Measurements from ENCODE around the gene EIF2S2. TPM values are rescaled to one million over a fixed set of nuclear protein-coding genes. Genes with fewer than 3 reads are reported as not detected.

The EIF2S2 gene
- total and polyA plus RNA-seq, 4 donors, result 30.8 to 37.9 (median 31.5) TPM

DNA sequence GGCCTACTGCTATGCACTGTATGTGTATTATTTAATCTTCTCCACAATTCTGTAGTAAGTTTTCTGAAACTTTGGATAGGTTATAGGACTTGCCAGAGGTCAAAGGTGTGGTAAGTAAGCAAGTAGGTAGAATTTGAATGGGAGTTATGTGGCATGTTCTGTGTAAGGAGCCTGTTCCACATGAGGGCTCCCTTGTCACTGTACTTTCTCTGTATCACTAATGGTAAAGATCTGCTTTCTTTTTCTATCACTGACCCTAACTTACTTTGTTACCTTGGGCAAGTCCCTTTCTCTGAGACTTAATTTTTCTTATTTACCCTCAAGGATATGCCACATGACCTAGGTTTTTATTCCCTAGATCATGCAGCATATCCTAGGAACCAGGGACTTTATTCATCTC lies 50.3 kb downstream of the EIF2S2 start:
- no peak overlapping the region for H3K9ac ChIP-seq (ENCODE audit: low read depth in 1 of 2, low read length in 2 of 2)
- DNase-seq (ENCODE audit: low spot score), result no peak
- no peaks in the 10 kb centered on the region for H3K9me3 ChIP-seq (ENCODE audit: control insufficient read depth in 4 of 4, low read length in 3 of 4)
- TF ChIP-seq HNF4G (IDR thresholded peaks at IDR 0.05), result no peak
- no peaks in the 10 kb centered on the region for H3K4me1 ChIP-seq (ENCODE audit: control insufficient read depth in 4 of 4, insufficient read depth in 4 of 4, low read length in 3 of 4)
- no peak overlapping the region for H3K4me3 ChIP-seq (ENCODE audit: low read depth in 1 of 3, low read length in 3 of 3)
- H3K27ac ChIP-seq (ENCODE audit: low read depth in 1 of 2, low read length in 2 of 2), result no peak overlapping the region
- H3K27me3 ChIP-seq (ENCODE audit: control insufficient read depth in 4 of 4, insufficient read depth in 4 of 4, low read length in 3 of 4), result no peaks in the 10 kb centered on the region
- no peaks in the 10 kb centered on the region for H3K36me3 ChIP-seq (ENCODE audit: control insufficient read depth in 4 of 4, insufficient read depth in 3 of 4, low read depth in 1 of 4, low read length in 3 of 4)

DNA sequence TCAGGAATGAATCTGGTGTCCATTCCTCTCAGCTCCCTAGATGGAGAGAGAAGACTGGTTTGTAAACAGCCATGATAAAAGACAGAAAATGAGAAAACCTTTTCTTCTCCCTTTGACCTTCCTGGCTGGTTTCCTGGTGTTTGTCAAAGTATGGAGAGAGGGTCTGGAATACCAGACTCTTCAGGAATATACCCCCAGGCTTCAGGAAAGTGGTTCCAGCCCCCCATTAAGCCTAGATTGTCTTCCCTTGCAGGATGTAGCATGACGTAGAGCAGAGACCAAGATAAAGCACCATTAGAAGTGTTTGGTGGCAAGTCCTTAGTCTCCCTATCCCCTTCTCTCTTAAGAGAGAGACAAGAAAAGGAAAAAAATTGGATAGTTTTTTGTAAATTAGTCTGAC lies 51.1 kb downstream of the EIF2S2 start:
- TF ChIP-seq FOXA2 (IDR thresholded peaks at IDR 0.05) (no peak), FOXA1 (IDR thresholded peaks at IDR 0.05) (no peak), GABPA (IDR thresholded peaks at IDR 0.05 in 1 of 2, conservative IDR thresholded peaks at IDR 0.05 in 1 of 2) (no peak), RXRA (IDR thresholded peaks at IDR 0.05) (no peak), YY1 (IDR thresholded peaks at IDR 0.05) (no peak), JUND (IDR thresholded peaks at IDR 0.05) (no peak), NR2F2 (IDR thresholded peaks at IDR 0.05) (no peak), TAF1 (conservative IDR thresholded peaks at IDR 0.05) (no peak), RAD21 (IDR thresholded peaks at IDR 0.05) (no peak), EGR1 (IDR thresholded peaks at IDR 0.05; ENCODE audit: low read depth in 2 of 2) (no peak), HNF4G (IDR thresholded peaks at IDR 0.05) (no peak), SP1 (IDR thresholded peaks at IDR 0.05) (no peak), HNF4A (conservative IDR thresholded peaks at IDR 0.05) (no peak)
- TF ChIP-seq, protein P1, sequence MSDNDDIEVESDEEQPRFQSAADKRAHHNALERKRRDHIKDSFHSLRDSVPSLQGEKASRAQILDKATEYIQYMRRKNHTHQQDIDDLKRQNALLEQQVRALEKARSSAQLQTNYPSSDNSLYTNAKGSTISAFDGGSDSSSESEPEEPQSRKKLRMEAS (IDR thresholded peaks at IDR 0.05), result no peak
- TF ChIP-seq, protein P2, sequence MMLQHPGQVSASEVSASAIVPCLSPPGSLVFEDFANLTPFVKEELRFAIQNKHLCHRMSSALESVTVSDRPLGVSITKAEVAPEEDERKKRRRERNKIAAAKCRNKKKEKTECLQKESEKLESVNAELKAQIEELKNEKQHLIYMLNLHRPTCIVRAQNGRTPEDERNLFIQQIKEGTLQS (IDR thresholded peaks at IDR 0.05), result no peak
- TF ChIP-seq, protein P3, sequence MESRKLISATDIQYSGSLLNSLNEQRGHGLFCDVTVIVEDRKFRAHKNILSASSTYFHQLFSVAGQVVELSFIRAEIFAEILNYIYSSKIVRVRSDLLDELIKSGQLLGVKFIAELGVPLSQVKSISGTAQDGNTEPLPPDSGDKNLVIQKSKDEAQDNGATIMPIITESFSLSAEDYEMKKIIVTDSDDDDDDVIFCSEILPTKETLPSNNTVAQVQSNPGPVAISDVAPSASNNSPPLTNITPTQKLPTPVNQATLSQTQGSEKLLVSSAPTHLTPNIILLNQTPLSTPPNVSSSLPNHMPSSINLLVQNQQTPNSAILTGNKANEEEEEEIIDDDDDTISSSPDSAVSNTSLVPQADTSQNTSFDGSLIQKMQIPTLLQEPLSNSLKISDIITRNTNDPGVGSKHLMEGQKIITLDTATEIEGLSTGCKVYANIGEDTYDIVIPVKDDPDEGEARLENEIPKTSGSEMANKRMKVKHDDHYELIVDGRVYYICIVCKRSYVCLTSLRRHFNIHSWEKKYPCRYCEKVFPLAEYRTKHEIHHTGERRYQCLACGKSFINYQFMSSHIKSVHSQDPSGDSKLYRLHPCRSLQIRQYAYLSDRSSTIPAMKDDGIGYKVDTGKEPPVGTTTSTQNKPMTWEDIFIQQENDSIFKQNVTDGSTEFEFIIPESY (IDR thresholded peaks at IDR 0.05), result no peak
- TF ChIP-seq, protein P4, sequence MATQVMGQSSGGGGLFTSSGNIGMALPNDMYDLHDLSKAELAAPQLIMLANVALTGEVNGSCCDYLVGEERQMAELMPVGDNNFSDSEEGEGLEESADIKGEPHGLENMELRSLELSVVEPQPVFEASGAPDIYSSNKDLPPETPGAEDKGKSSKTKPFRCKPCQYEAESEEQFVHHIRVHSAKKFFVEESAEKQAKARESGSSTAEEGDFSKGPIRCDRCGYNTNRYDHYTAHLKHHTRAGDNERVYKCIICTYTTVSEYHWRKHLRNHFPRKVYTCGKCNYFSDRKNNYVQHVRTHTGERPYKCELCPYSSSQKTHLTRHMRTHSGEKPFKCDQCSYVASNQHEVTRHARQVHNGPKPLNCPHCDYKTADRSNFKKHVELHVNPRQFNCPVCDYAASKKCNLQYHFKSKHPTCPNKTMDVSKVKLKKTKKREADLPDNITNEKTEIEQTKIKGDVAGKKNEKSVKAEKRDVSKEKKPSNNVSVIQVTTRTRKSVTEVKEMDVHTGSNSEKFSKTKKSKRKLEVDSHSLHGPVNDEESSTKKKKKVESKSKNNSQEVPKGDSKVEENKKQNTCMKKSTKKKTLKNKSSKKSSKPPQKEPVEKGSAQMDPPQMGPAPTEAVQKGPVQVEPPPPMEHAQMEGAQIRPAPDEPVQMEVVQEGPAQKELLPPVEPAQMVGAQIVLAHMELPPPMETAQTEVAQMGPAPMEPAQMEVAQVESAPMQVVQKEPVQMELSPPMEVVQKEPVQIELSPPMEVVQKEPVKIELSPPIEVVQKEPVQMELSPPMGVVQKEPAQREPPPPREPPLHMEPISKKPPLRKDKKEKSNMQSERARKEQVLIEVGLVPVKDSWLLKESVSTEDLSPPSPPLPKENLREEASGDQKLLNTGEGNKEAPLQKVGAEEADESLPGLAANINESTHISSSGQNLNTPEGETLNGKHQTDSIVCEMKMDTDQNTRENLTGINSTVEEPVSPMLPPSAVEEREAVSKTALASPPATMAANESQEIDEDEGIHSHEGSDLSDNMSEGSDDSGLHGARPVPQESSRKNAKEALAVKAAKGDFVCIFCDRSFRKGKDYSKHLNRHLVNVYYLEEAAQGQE (IDR thresholded peaks at IDR 0.05), result no peak
- TF ChIP-seq, protein P5, sequence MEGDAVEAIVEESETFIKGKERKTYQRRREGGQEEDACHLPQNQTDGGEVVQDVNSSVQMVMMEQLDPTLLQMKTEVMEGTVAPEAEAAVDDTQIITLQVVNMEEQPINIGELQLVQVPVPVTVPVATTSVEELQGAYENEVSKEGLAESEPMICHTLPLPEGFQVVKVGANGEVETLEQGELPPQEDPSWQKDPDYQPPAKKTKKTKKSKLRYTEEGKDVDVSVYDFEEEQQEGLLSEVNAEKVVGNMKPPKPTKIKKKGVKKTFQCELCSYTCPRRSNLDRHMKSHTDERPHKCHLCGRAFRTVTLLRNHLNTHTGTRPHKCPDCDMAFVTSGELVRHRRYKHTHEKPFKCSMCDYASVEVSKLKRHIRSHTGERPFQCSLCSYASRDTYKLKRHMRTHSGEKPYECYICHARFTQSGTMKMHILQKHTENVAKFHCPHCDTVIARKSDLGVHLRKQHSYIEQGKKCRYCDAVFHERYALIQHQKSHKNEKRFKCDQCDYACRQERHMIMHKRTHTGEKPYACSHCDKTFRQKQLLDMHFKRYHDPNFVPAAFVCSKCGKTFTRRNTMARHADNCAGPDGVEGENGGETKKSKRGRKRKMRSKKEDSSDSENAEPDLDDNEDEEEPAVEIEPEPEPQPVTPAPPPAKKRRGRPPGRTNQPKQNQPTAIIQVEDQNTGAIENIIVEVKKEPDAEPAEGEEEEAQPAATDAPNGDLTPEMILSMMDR (IDR thresholded peaks at IDR 0.05; ENCODE audit: low read depth, low read length, missing input control), result no peak
- Histone ChIP-seq H3K4me3 (ENCODE audit: low read depth in 1 of 3, low read length in 3 of 3) (no peak overlapping the region), H3K27ac (ENCODE audit: low read depth in 1 of 2, low read length in 2 of 2) (no peak overlapping the region), H3K36me3 (ENCODE audit: control insufficient read depth in 4 of 4, insufficient read depth in 3 of 4, low read depth in 1 of 4, low read length in 3 of 4) (no peaks in the 10 kb centered on the region), H3K4me1 (ENCODE audit: control insufficient read depth in 4 of 4, insufficient read depth in 4 of 4, low read length in 3 of 4) (no peaks in the 10 kb centered on the region), H3K27me3 (ENCODE audit: control insufficient read depth in 4 of 4, insufficient read depth in 4 of 4, low read length in 3 of 4) (no peaks in the 10 kb centered on the region), H3K9me3 (ENCODE audit: control insufficient read depth in 4 of 4, low read length in 3 of 4) (no peaks in the 10 kb centered on the region), H3K9ac (ENCODE audit: low read depth in 1 of 2, low read length in 2 of 2) (no peak overlapping the region)
- whole genome bisulfite sequencing, result 89% methylated on average over 1 of the region's 1 CpG
- no peak for DNase-seq (ENCODE audit: low spot score)

All from liver (tissue), 9 donors.